HG03469 (cell line): ENCODE data around the gene LINGO1.

Source experiments
- ATAC-seq: cut with Tn5 transposase; IDR thresholded peaks from one replicate; pipeline ENCODE4 v1.9.1; 2021; ENCODE audit warnings: mild to moderate bottlenecking, moderate library complexity, moderate number of reproducible peaks; ENCODE audit not compliant: unreplicated experiment

The LINGO1 gene

GRCh38 chr15:77633134-77633912 is 611 bp upstream of the LINGO1 start:
- no peak for ATAC-seq

GRCh38 chr15:77631745-77632533 is 773 bp downstream of the LINGO1 start:
- no peak for ATAC-seq

- ATAC-seq = no peak
These were observed 1.6 kb downstream of the LINGO1 start for GRCh38 chr15:77630956-77631744.

- ATAC-seq = no peak
These were observed 2.7 kb downstream of the LINGO1 start for GRCh38 chr15:77630056-77630455.

- no peak for ATAC-seq
These were observed 3.4 kb downstream of the LINGO1 start for GRCh38 chr15:77629070-77630030.

- no peak for ATAC-seq
These were observed 4.7 kb downstream of the LINGO1 start for GRCh38 chr15:77628010-77628409.

- ATAC-seq = no peak
These were observed 5.1 kb downstream of the LINGO1 start for GRCh38 chr15:77627581-77627980.

GRCh38 chr15:77627067-77627466 is 5.6 kb downstream of the LINGO1 start:
- no peak for ATAC-seq

- no peak for ATAC-seq
These were observed 6.7 kb downstream of the LINGO1 start for GRCh38 chr15:77626002-77626401.

- ATAC-seq = no peak
These were observed 7.3 kb downstream of the LINGO1 start for GRCh38 chr15:77625376-77625775.

GRCh38 chr15:77624868-77625267 is 7.8 kb downstream of the LINGO1 start:
- ATAC-seq = no peak

GRCh38 chr15:77623755-77624524 is 8.8 kb downstream of the LINGO1 start:
- no peak for ATAC-seq

- ATAC-seq = no peak
These were observed 9.6 kb downstream of the LINGO1 start for GRCh38 chr15:77622934-77623754.

GRCh38 chr15:77622209-77622933 is 10.3 kb downstream of the LINGO1 start:
- ATAC-seq = no peak

- ATAC-seq = no peak
These were observed 10.9 kb downstream of the LINGO1 start for GRCh38 chr15:77621847-77622208.

GRCh38 chr15:77620960-77621647 is 11.6 kb downstream of the LINGO1 start:
- no peak for ATAC-seq

GRCh38 chr15:77620297-77620696 is 12.4 kb downstream of the LINGO1 start:
- ATAC-seq = no peak
